Esophagus muscularis mucosa (tissue), 4 donors: ENCODE measurements around the gene WWOX.
A peak's percentile ranks its signal among the peaks of the same experiment; 100 is the strongest.

ENCODE experiments used
- CTCF ChIP-seq, 3 experiments: fragments of 200-600 bp in 2 of 3; fragments of 450-650 bp in 1 of 3; sonication (generic) in 2 of 3; IDR thresholded peaks; one replicate each; pipeline ENCODE4 v1.5.1; 2017 to 2019; ENCODE audit warnings: antibody characterized with exemption in 3 of 3, mild to moderate bottlenecking in 2 of 3, moderate library complexity in 1 of 3
- EP300 ChIP-seq: sonication (generic); formaldehyde crosslinking; IDR thresholded peaks from one replicate; pipeline ENCODE4 v1.6.1; 2017; ENCODE audit warnings: antibody characterized with exemption
- POLR2A ChIP-seq: fragments of 450-650 bp; IDR thresholded peaks from one replicate; pipeline ENCODE4 v1.6.1; 2017; ENCODE audit warnings: antibody characterized with exemption, moderate library complexity, mild to moderate bottlenecking, low read depth
- POLR2AphosphoS5 ChIP-seq, 2 donors: sonication (generic); formaldehyde crosslinking; IDR thresholded peaks; one replicate each; pipeline ENCODE4 v1.6.1; 2017; ENCODE audit warnings: antibody characterized with exemption in 2 of 2

- peak; percentile 81 to 98 (median 82) for TF ChIP-seq CTCF (IDR thresholded peaks at IDR 0.05)
- TF ChIP-seq EP300 = no peak
- no peak for TF ChIP-seq POLR2A
- no peak for TF ChIP-seq POLR2AphosphoS5 (IDR thresholded peaks at IDR 0.05)
These were observed 135.8 kb downstream of the WWOX start for GRCh38 chr16:78235168-78235800.
